HepG2 (cell line): ENCODE results near the gene CACNB4. TPM values are rescaled to one million over a fixed set of nuclear protein-coding genes. Genes with fewer than 3 reads are reported as not detected.

Experiments
- ATAC-seq: fragments of 200-7000 bp; cut with Tn5 transposase; 3 replicates; pipeline ENCODE4 v1.9.1; 2020; ENCODE audit warnings: mild to moderate bottlenecking, moderate library complexity
- BruUV-seq: library from RNA; stranded (reverse); fragments of 400-500 nt; replicated peaks from 2 replicates; lab custom pipeline; 2021; lab: Mats Ljungman, UMichigan
- CTCF ChIA-PET: fragments of 300-600 bp; formaldehyde crosslinking; extraction: SDS; loops from one replicate; lab custom pipeline; 2021; ENCODE audit warnings: low total read pairs, inconsistent platforms, low intra/inter-chr PET ratio; lab: Yijun Ruan, JAX
- POLR2A ChIA-PET: fragments of 350-600 bp; sonication (Branson Sonifier 250); formaldehyde crosslinking; loops from one replicate; lab custom pipeline; 2020; ENCODE audit warnings: antibody characterized with exemption, inconsistent platforms; lab: Yijun Ruan, JAX
- DNase-seq: peaks from one replicate; pipeline ENCODE4 v3.0.0-alpha.2; 2015; ENCODE audit warnings: low spot score
- FAIRE-seq: peaks from 3 replicates; lab custom pipeline; 2011; peaks lifted over from hg19 to GRCh38; lab: Jason Lieb, UNC
- H2AFZ ChIP-seq: one replicate; pipeline ENCODE4 v1.6.1; 2011; ENCODE audit warnings: low read length, inconsistent platforms
- H3K27ac ChIP-seq: fragments of 300-600 bp; 3 replicates; pipeline ENCODE4 v1.8.0; 2011; ENCODE audit warnings: mixed run types, mild to moderate bottlenecking, mixed read lengths, low read length, inconsistent platforms; ENCODE audit not compliant: insufficient read depth; ENCODE audit errors: extremely low read length
- H3K27me3 ChIP-seq, 2 experiments: fragments of 200-600 bp in 1 of 2; 2 replicates in 1 of 2; 3 replicates in 1 of 2; pipeline versions ENCODE4 v1.6.0 to v1.8.0; 2011; ENCODE audit warnings: low read length in 2 of 2, mild to moderate bottlenecking in 2 of 2, moderate library complexity in 2 of 2, inconsistent platforms in 1 of 2; ENCODE audit not compliant: insufficient read depth in 2 of 2, control insufficient read depth in 1 of 2
- H3K36me3 ChIP-seq, 2 experiments: fragments of 200-600 bp in 1 of 2; replicated peaks in 1 of 2; 2 replicates in 1 of 2; 3 replicates in 1 of 2; pipeline versions ENCODE4 v1.5.1 to v1.8.0; 2011; ENCODE audit warnings: low read length in 2 of 2, inconsistent platforms in 1 of 2; ENCODE audit not compliant: insufficient read depth in 2 of 2, control insufficient read depth in 1 of 2
- H3K4me1 ChIP-seq: 2 replicates; pipeline ENCODE4 v1.5.1; 2012; ENCODE audit warnings: low read length, inconsistent platforms; ENCODE audit not compliant: insufficient read depth
- H3K4me2 ChIP-seq: 2 replicates; pipeline ENCODE4 v1.6.0; 2011; ENCODE audit warnings: low read depth, low read length, inconsistent platforms
- H3K4me3 ChIP-seq, 3 experiments: fragments of 200-600 bp in 1 of 3; sonication (generic), shearing (Covaris generic) in 1 of 3; replicated peaks in 1 of 3; 2 replicates each; pipeline ENCODE4 v1.5.1; 2011 to 2016; ENCODE audit warnings: low read length in 3 of 3, inconsistent platforms in 2 of 3, low read depth in 2 of 3, mild to moderate bottlenecking in 2 of 3, control low read depth in 1 of 3, mixed read lengths in 1 of 3; ENCODE audit not compliant: insufficient read depth in 1 of 3
- H3K79me2 ChIP-seq: one replicate; pipeline ENCODE4 v1.6.1; 2011; ENCODE audit warnings: low read length, inconsistent platforms; ENCODE audit not compliant: insufficient read depth
- H3K9ac ChIP-seq: 2 replicates; pipeline ENCODE4 v1.6.0; 2011; ENCODE audit warnings: mild to moderate bottlenecking, low read depth, low read length, inconsistent platforms; ENCODE audit not compliant: insufficient read depth
- H3K9me3 ChIP-seq: 2 replicates; pipeline ENCODE4 v1.5.1; 2012; ENCODE audit warnings: mild to moderate bottlenecking, low read length
- H4K20me1 ChIP-seq: 2 replicates; pipeline ENCODE4 v1.6.0; 2011; ENCODE audit warnings: inconsistent platforms, mild to moderate bottlenecking, low read length, moderate library complexity; ENCODE audit not compliant: insufficient read depth
- ARID5B ChIP-seq: IDR thresholded peaks from 2 replicates; pipeline ENCODE4 v1.4.0; 2020; ENCODE audit warnings: mild to moderate bottlenecking, missing genetic modification reagents
- EP300 ChIP-seq, 3 experiments: sonication (generic) in 1 of 3; formaldehyde crosslinking in 1 of 3; IDR thresholded peaks; 2 replicates each; pipeline versions ENCODE4 v1.5.1 to v1.6.1; 2011 to 2020; ENCODE audit warnings: low read depth in 2 of 3, low read length in 2 of 3, borderline replicate concordance in 1 of 3, improper control_type of control experiment in 1 of 3, mild to moderate bottlenecking in 1 of 3, missing genetic modification reagents in 1 of 3, moderate library complexity in 1 of 3
- ETV5 ChIP-seq: IDR thresholded peaks from 2 replicates; pipeline ENCODE4 v1.6.1; 2018; ENCODE audit warnings: missing biosample characterization, missing genetic modification reagents, inconsistent platforms, borderline replicate concordance
- PITX1 ChIP-seq: sonication (generic); formaldehyde crosslinking; IDR thresholded peaks from 2 replicates; pipeline ENCODE4 v1.5.1; 2020; ENCODE audit warnings: mild to moderate bottlenecking, missing genetic modification reagents
- POLR2G ChIP-seq: fragments of 200-400 bp; formaldehyde crosslinking; IDR thresholded peaks from 2 replicates; pipeline ENCODE4 v1.6.1; 2018; ENCODE audit warnings: mild to moderate bottlenecking, low read depth, low read length, moderate library complexity
- PPARG ChIP-seq: conservative IDR thresholded peaks from 2 replicates; pipeline ENCODE4 v1.6.1; 2016; ENCODE audit warnings: missing biosample characterization, missing genetic modification reagents
- SP2 ChIP-seq: sonication (generic); formaldehyde crosslinking; IDR thresholded peaks from 2 replicates; pipeline ENCODE4 v1.5.1; 2020; ENCODE audit warnings: mild to moderate bottlenecking, missing genetic modification reagents
- TFE3 ChIP-seq: IDR thresholded peaks from 2 replicates; pipeline ENCODE4 v1.6.1; 2016
- ZNF275 ChIP-seq: sonication (generic); formaldehyde crosslinking; IDR thresholded peaks from 2 replicates; pipeline ENCODE4 v1.8.0; 2022; ENCODE audit warnings: missing genetic modification reagents, mild to moderate bottlenecking, inconsistent platforms, borderline replicate concordance
- ZNF512 ChIP-seq: sonication (generic); formaldehyde crosslinking; IDR thresholded peaks from 2 replicates; pipeline ENCODE4 v1.4.0; 2020; ENCODE audit warnings: mild to moderate bottlenecking, missing genetic modification reagents
- ZNF652 ChIP-seq: IDR thresholded peaks from 2 replicates; pipeline ENCODE4 v1.6.1; 2016; ENCODE audit warnings: low read depth, borderline replicate concordance
- WGBS: methylation state at CpG from one replicate; pipeline ENCODE4 v1.1.6; 2017; ENCODE audit warnings: low lambda C conversion rate; 5-methylcytosine and 5-hydroxymethylcytosine counted together
- in situ Hi-C: cut with HindIII; loops from 2 replicates; pipeline ENCODE4 v1.10.0; 2017; ENCODE audit warnings: low pct_unique_long_range_greater_than_20kb; ENCODE audit not compliant: extremely low pct_ligation_motif_present
- intact Hi-C: fragments of 100-400 bp; cut with micrococcal nuclease; formaldehyde crosslinking; loops from one replicate; pipeline ENCODE4 v1.10.0; 2022; ENCODE audit not compliant: unreplicated experiment
- polyA plus RNA-seq, 8 experiments: library from polyadenylated mRNA; depleted of rRNA in 3 of 8; stranded (reverse) in 7 of 8; unstranded in 1 of 8; fragments of >200 nt; fragmentation: Illumina TruSeq in 4 of 8; extraction: Trizol in 4 of 8; gene quantifications; 2 replicates each; pipeline versions ENCODE4 v1.2.1 to v1.2.3, GENCODE V29; 2011 to 2016; ENCODE audit warnings: low read depth in 4 of 8, missing spikeins in 1 of 8, mixed read lengths in 1 of 8; ENCODE audit not compliant: insufficient read depth in 1 of 8
- total RNA-seq, 5 experiments: library from RNA; depleted of rRNA; stranded (reverse); fragments of >200 nt; fragmentation: Illumina TruSeq; extraction: Trizol; gene quantifications; 2 replicates each; pipeline ENCODE4 v1.2.3, GENCODE V29; 2016; ENCODE audit warnings: low read depth in 1 of 5

CACNB4 gene
- total and polyA plus RNA-seq, 2 of the 13 experiments (the other 11 are each of a cell fraction or from before 2014, with no cell fraction given): 5.1 to 14.3 TPM

GRCh38 chr2:151880586-151880985, 218.3 kb downstream of the CACNB4 start (continued):
- TF ChIP-seq SP2 (CRISPR knock-in tag): no peak

GRCh38 chr2:151878655-151879563, 219.9 kb downstream of the CACNB4 start:
- Histone ChIP-seq H3K4me1 (peaks cover 21% of the 10 kb centered on the region), H3K4me3 (no peak overlapping the region), H3K79me2 (no peaks in the 10 kb centered on the region), H3K36me3 (peaks cover 0 to 26% of the 10 kb centered on the region in 2 experiments; a peak in 3 of 5 replicates), H2AFZ (peak overlapping the region; percentile 52), H4K20me1 (no peaks in the 10 kb centered on the region), H3K27me3 (no peaks in the 10 kb centered on the region), H3K9ac (no peak overlapping the region), H3K9me3 (no peaks in the 10 kb centered on the region), H3K27ac (peak overlapping the region; percentile 44), H3K4me2 (peak overlapping the region; percentile 19; the same call in 1 of the 2 replicates)
- in situ Hi-C loops (no loop called here), intact Hi-C loops (no loop called here)
- ATAC-seq (peak; percentile 72), DNase-seq (peak; percentile 83), FAIRE-seq (no peak)
- ChIA-PET CTCF (no interaction called here), POLR2A (interaction anchor here (0.8 to 1.3 kb wide), 3 partner anchors 49 to 117 kb away, joined by 3 to 4 read pairs (median 3); partner anchors contain the start of gene ARL5A)
- BruUV-seq: no TSS peak
- WGBS: 95% methylated on average over 2 of the region's 2 CpGs
- TF ChIP-seq PITX1: peak; percentile 88
- TF ChIP-seq ZNF652 (CRISPR knock-in tag): peak; percentile 87
- TF ChIP-seq PPARG: peak; percentile 51; the same call in 1 of the 2 replicates
- TF ChIP-seq ZNF275 (CRISPR knock-in tag): no peak
- peak; percentile 19; the same call in 1 of the 2 replicates for TF ChIP-seq TFE3 (CRISPR knock-in tag)
- TF ChIP-seq ARID5B: peak; percentile 83
- no peak for TF ChIP-seq ZNF512 (CRISPR knock-in tag)
- no peak for TF ChIP-seq POLR2G
- peak in 1 of 2 experiments; percentile 37; a peak in 1 of 4 replicates for TF ChIP-seq EP300 (IDR thresholded peaks at IDR 0.05; ENCODE audit: low read depth in 2 of 2, low read length in 2 of 2)
- no peak for TF ChIP-seq EP300 (CRISPR knock-in tag; IDR thresholded peaks at IDR 0.05; ENCODE audit: borderline replicate concordance)
- peak; percentile 63; the same call in 1 of the 2 replicates for TF ChIP-seq ETV5 (CRISPR knock-in tag)
